ENCODE measurements around the gene RNF187. TPM values are rescaled to one million over a fixed set of nuclear protein-coding genes. Genes with fewer than 3 reads are reported as not detected.

RNF187 gene
- total RNA-seq, 1 donor from 2014 or later = 79.8 TPM

DNA sequence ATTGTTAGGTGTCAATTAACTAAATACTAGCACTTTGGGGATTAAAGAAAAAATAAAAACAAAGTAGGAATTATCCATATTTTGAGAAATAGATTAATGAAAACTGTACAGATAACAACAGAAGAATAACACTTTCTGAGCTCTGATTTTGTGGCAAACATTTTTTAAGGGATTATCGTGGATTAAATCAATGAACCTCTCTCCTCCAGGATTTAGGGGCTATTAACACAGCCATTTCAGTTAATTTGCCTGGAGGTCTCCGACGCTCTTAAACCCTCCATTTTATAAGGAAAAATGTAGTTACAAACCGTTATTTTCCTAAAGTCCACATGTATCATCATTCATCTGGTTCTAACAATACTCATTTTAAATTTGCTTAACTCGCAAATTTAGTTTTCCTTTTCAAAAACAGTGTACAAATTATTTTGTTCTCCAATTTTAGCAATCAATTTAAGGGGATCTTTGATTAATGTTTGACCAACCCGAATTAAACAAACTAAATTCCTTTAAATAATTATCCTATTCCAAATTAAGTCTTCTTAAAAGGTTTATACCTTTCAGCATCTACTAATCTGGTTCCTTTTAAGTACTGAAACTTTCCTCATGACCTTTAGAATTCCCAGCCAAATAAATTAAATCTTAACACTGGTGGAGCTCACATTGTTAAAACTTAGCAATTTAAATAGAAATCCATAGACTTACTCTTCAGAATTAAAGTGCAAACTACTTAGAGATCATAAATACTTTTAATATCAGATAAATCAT lies 30.7 kb upstream of the RNF187 start:
- Histone ChIP-seq H3K4me1 (peaks cover 26% of the 10 kb centered on the region), H3K36me3 (no peaks in the 10 kb centered on the region), H3K27me3 (ENCODE audit: low read depth) (peaks cover 53% of the 10 kb centered on the region), H3K4me3 (peak overlapping the region; percentile 56), H3K27ac (peak overlapping the region; percentile 82), H3K9me3 (no peaks in the 10 kb centered on the region)
- intact Hi-C loops (cut with DNase I) = no loop called here
- TF ChIP-seq CTCF (IDR thresholded peaks at IDR 0.05) = no peak
- DNase-seq (no peak), ATAC-seq (no peak)

GRCh38 chr1:228457017-228457395 lies 30.2 kb upstream of the RNF187 start:
- Histone ChIP-seq H3K36me3 (no peaks in the 10 kb centered on the region), H3K9me3 (no peaks in the 10 kb centered on the region), H3K4me1 (peaks cover 26% of the 10 kb centered on the region), H3K27me3 (ENCODE audit: low read depth) (peaks cover 58% of the 10 kb centered on the region), H3K27ac (peak overlapping the region; percentile 82), H3K4me3 (peak overlapping the region; percentile 56)
- DNase-seq = no peak
- TF ChIP-seq CTCF (IDR thresholded peaks at IDR 0.05) = no peak
- intact Hi-C loops (cut with DNase I) = no loop called here
- peak; percentile 3 to 9 for ATAC-seq

DNA sequence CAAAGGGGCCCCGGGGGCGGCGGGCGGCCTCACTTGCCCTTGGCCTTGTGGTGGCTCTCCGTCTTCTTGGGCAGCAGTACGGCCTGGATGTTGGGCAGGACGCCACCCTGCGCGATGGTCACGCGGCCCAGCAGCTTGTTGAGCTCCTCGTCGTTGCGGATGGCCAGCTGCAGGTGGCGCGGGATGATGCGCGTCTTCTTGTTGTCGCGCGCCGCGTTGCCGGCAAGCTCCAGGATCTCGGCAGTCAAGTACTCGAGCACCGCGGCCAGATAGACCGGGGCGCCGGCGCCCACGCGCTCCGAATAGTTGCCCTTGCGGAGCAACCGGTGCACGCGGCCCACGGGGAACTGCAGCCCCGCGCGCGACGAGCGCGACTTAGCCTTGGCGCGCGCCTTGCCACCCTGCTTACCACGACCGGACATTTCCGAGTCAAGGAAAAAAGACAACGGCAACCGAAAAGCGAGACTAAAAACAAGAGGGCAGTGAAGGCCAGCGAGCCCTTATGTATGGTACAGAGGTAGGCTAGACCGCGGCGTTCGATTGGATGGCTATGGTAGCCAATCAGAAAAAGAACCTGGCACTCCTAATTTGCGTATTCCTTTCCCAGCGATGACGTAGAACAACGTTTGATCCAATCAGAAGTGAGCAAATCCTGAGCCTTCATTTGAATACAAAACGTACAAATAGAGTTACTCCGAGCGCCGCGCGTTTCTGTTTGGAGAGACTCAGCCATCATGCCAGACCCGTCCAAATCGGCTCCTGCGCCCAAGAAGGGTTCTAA lies 29.6 kb upstream of the RNF187 start:
- peak overlapping the region; percentile 56 for H3K4me3 ChIP-seq
- no peaks in the 10 kb centered on the region for H3K9me3 ChIP-seq
- intact Hi-C loops (cut with DNase I) = no loop called here
- ATAC-seq = peak; percentile 94 to 96
- no peaks in the 10 kb centered on the region for H3K36me3 ChIP-seq
- peak overlapping the region; percentile 82 for H3K27ac ChIP-seq
- H3K4me1 ChIP-seq = peaks cover 26% of the 10 kb centered on the region
- TF ChIP-seq CTCF (IDR thresholded peaks at IDR 0.05) = no peak
- DNase-seq = peak; percentile 83
- H3K27me3 ChIP-seq (ENCODE audit: low read depth) = peaks cover 62% of the 10 kb centered on the region

- Histone ChIP-seq H3K4me1 (peaks cover 34% of the 10 kb centered on the region), H3K27me3 (ENCODE audit: low read depth) (peaks cover 80% of the 10 kb centered on the region), H3K27ac (peak overlapping the region; percentile 82), H3K36me3 (no peaks in the 10 kb centered on the region), H3K9me3 (no peaks in the 10 kb centered on the region), H3K4me3 (peak overlapping the region; percentile 56)
- no peak for DNase-seq
- intact Hi-C loops (cut with DNase I) = no loop called here
- peak; percentile 38 to 60 for ATAC-seq
- TF ChIP-seq CTCF (IDR thresholded peaks at IDR 0.05) = peak; percentile 59
These were observed 27.8 kb upstream of the RNF187 start for GRCh38 chr1:228459091-228459993.

DNA sequence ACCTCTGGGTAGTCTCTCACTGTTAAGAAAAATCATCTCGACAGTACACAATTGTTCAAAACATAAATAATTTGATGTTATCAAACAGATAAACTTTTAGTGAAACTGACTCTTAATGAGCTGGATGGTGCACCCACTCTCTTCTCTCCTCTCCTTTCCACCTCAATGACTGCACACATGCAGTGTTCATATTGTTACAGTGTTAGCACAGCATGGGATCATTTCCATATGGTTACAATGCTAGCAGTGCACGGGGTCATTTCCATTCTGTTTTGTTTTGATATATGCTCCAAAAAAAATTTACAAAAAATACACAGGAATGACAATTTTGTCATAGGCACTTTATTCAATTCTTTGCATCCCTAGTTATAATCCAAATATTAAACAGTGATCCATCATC lies 26.4 kb upstream of the RNF187 start:
- no peak for TF ChIP-seq CTCF (IDR thresholded peaks at IDR 0.05)
- Histone ChIP-seq H3K4me3 (no peak overlapping the region), H3K4me1 (peaks cover 34% of the 10 kb centered on the region), H3K27me3 (ENCODE audit: low read depth) (peaks cover 86% of the 10 kb centered on the region), H3K36me3 (no peaks in the 10 kb centered on the region), H3K9me3 (no peaks in the 10 kb centered on the region), H3K27ac (no peak overlapping the region)
- DNase-seq (no peak), ATAC-seq (no peak)
- intact Hi-C loops (cut with DNase I) = no loop called here
